B cell (primary cell): ENCODE data around the gene NFATC1. TPM values are rescaled to one million over a fixed set of nuclear protein-coding genes. Genes with fewer than 3 reads are reported as not detected.
A peak's percentile ranks its signal among the peaks of the same experiment; 100 is the strongest.

Source experiments
- ATAC-seq: fragments of 200-7000 bp; cut with Tn5 transposase; one replicate; pipeline ENCODE4 v1.10.0; 2021; ENCODE audit warnings: low read depth, mild to moderate bottlenecking, moderate number of reproducible peaks, moderate library complexity
- CTCF ChIA-PET: fragments of 350-600 bp; sonication (Branson Sonifier 250); formaldehyde crosslinking; loops from one replicate; lab custom pipeline; 2021; ENCODE audit warnings: antibody characterized with exemption, inconsistent platforms; lab: Charles Lee
- POLR2A ChIA-PET: fragments of 350-600 bp; sonication (Branson Sonifier 250); formaldehyde crosslinking; loops from one replicate; lab custom pipeline; 2021; ENCODE audit warnings: antibody characterized with exemption; lab: Charles Lee
- DNase-seq: peaks from one replicate; pipeline ENCODE4 v3.0.0; 2013
- H2AFZ ChIP-seq: 2 replicates; pipeline ENCODE4 v1.6.1; 2012; ENCODE audit warnings: mild to moderate bottlenecking, low read depth, low read length; ENCODE audit not compliant: insufficient read depth, poor library complexity, severe bottlenecking
- H3K27ac ChIP-seq, 2 donors: 1 replicate in 1 of 2; 2 replicates in 1 of 2; pipeline ENCODE4 v1.5.1; 2012 to 2013; ENCODE audit warnings: low read length in 2 of 2, mild to moderate bottlenecking in 2 of 2, moderate library complexity in 1 of 2
- H3K27me3 ChIP-seq, 4 experiments: fragments of 200-600 bp in 1 of 4; sonication (generic) in 1 of 4; replicated peaks in 1 of 4; 1 replicate in 2 of 4; 2 replicates in 2 of 4; pipeline versions ENCODE4 v1.6.1 to v1.7.0; 2013 to 2016; ENCODE audit warnings: low read length in 3 of 4, mild to moderate bottlenecking in 2 of 4, mixed read lengths in 1 of 4, moderate library complexity in 1 of 4; ENCODE audit not compliant: insufficient read depth in 4 of 4, control insufficient read depth in 3 of 4; ENCODE audit errors: control extremely low read depth in 1 of 4
- H3K36me3 ChIP-seq, 2 experiments: replicated peaks in 1 of 2; 1 replicate in 1 of 2; 2 replicates in 1 of 2; pipeline versions ENCODE4 v1.6.1 to v1.7.1; 2013; ENCODE audit warnings: low read length in 1 of 2; ENCODE audit not compliant: insufficient read depth in 2 of 2, control insufficient read depth in 1 of 2; ENCODE audit errors: control extremely low read depth in 1 of 2, extremely low read depth in 1 of 2
- H3K4me1 ChIP-seq, 2 donors: fragments of 200-600 bp in 1 of 2; sonication (generic) in 1 of 2; 1 replicate in 1 of 2; 2 replicates in 1 of 2; pipeline versions ENCODE4 v1.5.1 to v1.6.1; 2013 to 2017; ENCODE audit warnings: low read length in 2 of 2; ENCODE audit not compliant: control insufficient read depth in 2 of 2, insufficient read depth in 2 of 2
- H3K4me2 ChIP-seq: replicated peaks from 2 replicates; pipeline ENCODE3; 2012; ENCODE audit warnings: mild to moderate bottlenecking, low read depth, low read length; ENCODE audit not compliant: poor library complexity, severe bottlenecking
- H3K4me3 ChIP-seq, 5 experiments: fragments of 200-600 bp in 1 of 5; sonication (generic) in 1 of 5; 1 replicate in 3 of 5; 2 replicates in 2 of 5; pipeline versions ENCODE4 v1.5.1 to v1.7.0; 2011 to 2016; ENCODE audit warnings: low read length in 4 of 5, mild to moderate bottlenecking in 4 of 5, low read depth in 2 of 5, control low read depth in 1 of 5, moderate library complexity in 1 of 5; ENCODE audit not compliant: insufficient read depth in 1 of 5; ENCODE audit errors: control extremely low read depth in 1 of 5, extremely low read depth in 1 of 5
- H3K79me2 ChIP-seq: fragments of 200-600 bp; sonication (generic); one replicate; pipeline ENCODE4 v1.6.0; 2016; ENCODE audit warnings: low read length; ENCODE audit not compliant: control insufficient read depth, insufficient read depth
- H3K9ac ChIP-seq: fragments of 200-600 bp; sonication (generic); 2 replicates; pipeline ENCODE4 v1.6.1; 2017; ENCODE audit warnings: mild to moderate bottlenecking, low read length, moderate library complexity
- H3K9me3 ChIP-seq, 3 donors: one replicate each; pipeline versions ENCODE4 v1.6.1 to v1.7.1; 2013; ENCODE audit warnings: low read length in 2 of 3; ENCODE audit not compliant: control insufficient read depth in 2 of 3, insufficient read depth in 1 of 3; ENCODE audit errors: control extremely low read depth in 1 of 3
- H4K20me1 ChIP-seq: 2 replicates; pipeline ENCODE4 v1.6.0; 2012; ENCODE audit warnings: mild to moderate bottlenecking, low read length; ENCODE audit not compliant: insufficient read depth, control insufficient read depth, poor library complexity, severe bottlenecking
- H3K27ac Mint-ChIP-seq: one replicate; pipeline ENCODE4 v1.8.0; 2021; ENCODE audit warnings: mixed read lengths
- H3K27me3 Mint-ChIP-seq: one replicate; pipeline ENCODE4 v1.8.0; 2021; ENCODE audit warnings: mixed read lengths
- H3K4me1 Mint-ChIP-seq: one replicate; pipeline ENCODE4 v1.8.0; 2021; ENCODE audit warnings: mixed read lengths
- H3K4me3 Mint-ChIP-seq: one replicate; pipeline ENCODE4 v1.8.0; 2021; ENCODE audit warnings: mixed read lengths
- H3K9me3 Mint-ChIP-seq: one replicate; pipeline ENCODE4 v1.8.0; 2022; ENCODE audit warnings: mixed read lengths; ENCODE audit not compliant: insufficient read depth
- CTCF ChIP-seq: fragments of 200-600 bp; IDR thresholded peaks from one replicate; pipeline ENCODE4 v1.8.0; 2022; ENCODE audit warnings: antibody characterized with exemption, mild to moderate bottlenecking
- EZH2 ChIP-seq: IDR thresholded peaks from 2 replicates; pipeline ENCODE4 v1.6.1; 2012; ENCODE audit warnings: borderline replicate concordance, low read depth, mild to moderate bottlenecking, moderate library complexity, low read length; ENCODE audit not compliant: insufficient read depth, poor library complexity, severe bottlenecking
- WGBS: methylation state at CpG from one replicate; pipeline ENCODE4 v1.1.5; 2013; ENCODE audit warnings: missing lambda C conversion rate; ENCODE audit not compliant: insufficient coverage; 5-methylcytosine and 5-hydroxymethylcytosine counted together
- intact Hi-C: fragments of 100-400 bp; cut with micrococcal nuclease; formaldehyde crosslinking; loops from one replicate; pipeline ENCODE4 v1.10.0; 2022
- polyA plus RNA-seq: library from polyadenylated mRNA; depleted of rRNA; stranded (reverse); fragments of >200 nt; gene quantifications from 2 replicates; pipeline ENCODE4 v1.2.3, GENCODE V29; 2012
- total RNA-seq, 2 donors: library from RNA; stranded (reverse); fragments of 120-200 nt in 1 of 2; gene quantifications; 1 replicate in 1 of 2; 2 replicates in 1 of 2; pipeline versions ENCODE4 v1.2.3 to v1.2.4, GENCODE V29; 2013 to 2022

The NFATC1 gene
- total and polyA plus RNA-seq, 2 donors (not counting 1 experiment from before 2014, with no cell fraction given) = 32.2 to 108 TPM

GRCh38 chr18:79472946-79473345, 77.2 kb downstream of the NFATC1 start:
- H3K4me1 Mint-ChIP-seq = peaks cover 5% of the 10 kb centered on the region
- no peak overlapping the region for H3K9ac ChIP-seq
- CTCF ChIA-PET = no interaction called here

More at GRCh38 chr18:79472946-79473345, 77.2 kb downstream of the NFATC1 start:
- H3K27me3 ChIP-seq = no peaks in the 10 kb centered on the region
- intact Hi-C loops = no loop called here
- no peak overlapping the region for H3K4me2 ChIP-seq
- Mint-ChIP-seq H3K9me3 (no peaks in the 10 kb centered on the region), H3K27me3 (no peaks in the 10 kb centered on the region), H3K27ac (peak overlapping the region; percentile 59), H3K4me3 (no peak overlapping the region)
- DNase-seq = no peak
- H3K9me3 ChIP-seq = peaks cover 0 to 33% (median 0%) of the 10 kb centered on the region in 3 donors
- H2AFZ ChIP-seq = no peak overlapping the region
- H4K20me1 ChIP-seq = peaks cover 11% of the 10 kb centered on the region
- no peak overlapping the region for H3K27ac ChIP-seq
- ATAC-seq = no peak
- TF ChIP-seq CTCF (no peak), EZH2 (no peak)
- H3K4me1 ChIP-seq = peaks cover 6 to 7% of the 10 kb centered on the region in 2 donors
- peaks cover 37% of the 10 kb centered on the region for H3K79me2 ChIP-seq
- POLR2A ChIA-PET = no interaction called here
- WGBS = 98% methylated on average over 13 of the region's 13 CpGs
- H3K4me3 ChIP-seq = no peak overlapping the region
- peaks cover 1 to 64% of the 10 kb centered on the region in 2 experiments for H3K36me3 ChIP-seq
